HepG2 (cell line): ENCODE data around the gene RABGAP1L. TPM values are rescaled to one million over a fixed set of nuclear protein-coding genes. Genes with fewer than 3 reads are reported as not detected.

Source experiments
- ATF6 ChIP-seq: sonication (generic); formaldehyde crosslinking; conservative IDR thresholded peaks from 2 replicates; pipeline ENCODE4 v1.4.0; 2020; ENCODE audit warnings: missing genetic modification reagents
- CERS6 ChIP-seq: sonication (generic); formaldehyde crosslinking; IDR thresholded peaks from 2 replicates; pipeline ENCODE4 v1.5.0; 2020; ENCODE audit warnings: missing genetic modification reagents
- HOMEZ ChIP-seq: IDR thresholded peaks from 2 replicates; pipeline ENCODE4 v1.6.1; 2016; ENCODE audit warnings: low read depth
- PHF5A ChIP-seq: IDR thresholded peaks from one replicate; pipeline ENCODE4 v1.6.1; 2018; ENCODE audit warnings: low read depth, missing genetic modification reagents; ENCODE audit not compliant: unreplicated experiment
- RBM39 ChIP-seq: fragments of 200-400 bp; formaldehyde crosslinking; IDR thresholded peaks from one replicate; pipeline ENCODE4 v1.6.1; 2018; ENCODE audit warnings: antibody characterized with exemption, mild to moderate bottlenecking, low read depth, low read length; ENCODE audit not compliant: poor library complexity, severe bottlenecking
- SIN3B ChIP-seq: fragments of 150-350 bp; IDR thresholded peaks from 2 replicates; pipeline ENCODE4 v1.6.1; 2014; ENCODE audit warnings: low read length
- TIGD3 ChIP-seq: sonication (generic); formaldehyde crosslinking; IDR thresholded peaks from 2 replicates; pipeline ENCODE4 v1.5.1; 2020; ENCODE audit warnings: mild to moderate bottlenecking, missing genetic modification reagents, borderline replicate concordance
- ZFY ChIP-seq: sonication (generic); formaldehyde crosslinking; IDR thresholded peaks from 2 replicates; pipeline ENCODE4 v1.4.0; 2020; ENCODE audit warnings: missing genetic modification reagents
- ZNF142 ChIP-seq: sonication (generic); formaldehyde crosslinking; IDR thresholded peaks from 2 replicates; pipeline ENCODE4 v1.4.0; 2020; ENCODE audit warnings: missing genetic modification reagents
- ZNF225 ChIP-seq: sonication (generic); formaldehyde crosslinking; IDR thresholded peaks from 2 replicates; pipeline ENCODE4 v1.4.0; 2020; ENCODE audit warnings: mild to moderate bottlenecking, missing genetic modification reagents
- ZNF367 ChIP-seq: sonication (generic); formaldehyde crosslinking; IDR thresholded peaks from 2 replicates; pipeline ENCODE4 v1.4.0; 2020; ENCODE audit warnings: missing genetic modification reagents, borderline replicate concordance
- ZNF44 ChIP-seq: sonication (generic); formaldehyde crosslinking; IDR thresholded peaks from 2 replicates; pipeline ENCODE4 v1.5.1; 2020; ENCODE audit warnings: mild to moderate bottlenecking, missing genetic modification reagents
- ZNF614 ChIP-seq: IDR thresholded peaks from 2 replicates; pipeline ENCODE4 v1.6.1; 2018; ENCODE audit warnings: missing biosample characterization, missing genetic modification reagents, inconsistent platforms, borderline replicate concordance
- ZNF660 ChIP-seq: sonication (generic); formaldehyde crosslinking; IDR thresholded peaks from 2 replicates; pipeline ENCODE4 v1.5.1; 2020; ENCODE audit warnings: mild to moderate bottlenecking, low read depth, missing genetic modification reagents, borderline replicate concordance
- ZNF788 ChIP-seq: sonication (generic); formaldehyde crosslinking; IDR thresholded peaks from 2 replicates; pipeline ENCODE4 v1.5.0; 2020; ENCODE audit warnings: mild to moderate bottlenecking, missing genetic modification reagents, borderline replicate concordance
- polyA plus RNA-seq, 8 experiments: library from polyadenylated mRNA; depleted of rRNA in 3 of 8; stranded (reverse) in 7 of 8; unstranded in 1 of 8; fragments of >200 nt; fragmentation: Illumina TruSeq in 4 of 8; extraction: Trizol in 4 of 8; gene quantifications; 2 replicates each; pipeline versions ENCODE4 v1.2.1 to v1.2.3, GENCODE V29; 2011 to 2016; ENCODE audit warnings: low read depth in 4 of 8, missing spikeins in 1 of 8, mixed read lengths in 1 of 8; ENCODE audit not compliant: insufficient read depth in 1 of 8
- total RNA-seq, 5 experiments: library from RNA; depleted of rRNA; stranded (reverse); fragments of >200 nt; fragmentation: Illumina TruSeq; extraction: Trizol; gene quantifications; 2 replicates each; pipeline ENCODE4 v1.2.3, GENCODE V29; 2016; ENCODE audit warnings: low read depth in 1 of 5

RABGAP1L gene
- total and polyA plus RNA-seq, 2 of the 13 experiments (the other 11 are each of a cell fraction or from before 2014, with no cell fraction given), result 7.9 to 22.6 TPM

GRCh38 chr1:175023043-175023921 is 864.0 kb downstream of the RABGAP1L start, which contains the start of gene MRPS14 (continued):
- peak; percentile 77 for TF ChIP-seq PHF5A (CRISPR knock-in tag)
- no peak for TF ChIP-seq ZNF44
- no peak for TF ChIP-seq ZNF367
- no peak for TF ChIP-seq CERS6 (CRISPR knock-in tag)
- peak; percentile 94 for TF ChIP-seq ZFY
- peak; percentile 93 for TF ChIP-seq SIN3B
- TF ChIP-seq ZNF142, result 0 out of 2 replicates have a peak, but pooled peaks have one; percentile 5
- TF ChIP-seq ZNF225, result no peak
- TF ChIP-seq ZNF788 (CRISPR knock-in tag), result peak; percentile 70; the same call in 1 of the 2 replicates
- TF ChIP-seq ZNF614 (CRISPR knock-in tag), result peak; percentile 72
- TF ChIP-seq HOMEZ, result peak; percentile 79; the same call in 1 of the 2 replicates
- peak; percentile 81 for TF ChIP-seq RBM39
- TF ChIP-seq TIGD3 (CRISPR knock-in tag), result no peak
- TF ChIP-seq ZNF660 (CRISPR knock-in tag), result no peak
- 0 out of 2 replicates have a peak, but pooled peaks have one; percentile 38 for TF ChIP-seq ATF6
